Measurements from ENCODE around the gene KIF4B. TPM values are rescaled to one million over a fixed set of nuclear protein-coding genes. Genes with fewer than 3 reads are reported as not detected.
A peak's percentile ranks its signal among the peaks of the same experiment; 100 is the strongest.
"Not testable (repeated sequence)": the region's sequence is repeated elsewhere in the genome, so short reads cannot be mapped to it uniquely, and the experiment has no call there.

The KIF4B gene
- total RNA-seq, 3 donors from 2014 or later (not counting 1 experiment from before 2014, with no cell fraction given), result not detected

- 78% methylated on average over 11 of the region's 11 CpGs for WGBS (ENCODE audit: insufficient coverage)
- ATAC-seq, result no peak
- H3K27me3 ChIP-seq (ENCODE audit: control insufficient read depth, insufficient read depth, low read length), result no peaks in the 10 kb centered on the region
- H3K36me3 ChIP-seq (ENCODE audit: control insufficient read depth, insufficient read depth, low read length), result no peaks in the 10 kb centered on the region
- no peak overlapping the region for H3K4me3 ChIP-seq (ENCODE audit: low read length)
- H3K36me3 Mint-ChIP-seq, result no peaks in the 10 kb centered on the region
- H3K27ac Mint-ChIP-seq, result no peak overlapping the region
- H3K27me3 Mint-ChIP-seq (ENCODE audit: low read depth in 2 of 2), result peaks cover 8 to 12% of the 10 kb centered on the region in 2 donors
- H3K4me1 Mint-ChIP-seq, result no peaks in the 10 kb centered on the region
- H3K9me3 ChIP-seq (ENCODE audit: control insufficient read depth, insufficient read depth, low read length), result no peaks in the 10 kb centered on the region
- intact Hi-C loops (cut with micrococcal nuclease), result no loop called here
- H3K4me1 ChIP-seq (ENCODE audit: control insufficient read depth, insufficient read depth, low read length), result no peaks in the 10 kb centered on the region
- no peak for TF ChIP-seq CTCF (IDR thresholded peaks at IDR 0.05)
- H3K4me3 Mint-ChIP-seq, result no peak overlapping the region
- H3K9me3 Mint-ChIP-seq, result no peaks in the 10 kb centered on the region
- DNase-seq, result peak in 1 of 2 donors; percentile 26
- H3K27ac ChIP-seq (ENCODE audit: low read length), result no peak overlapping the region
Measured at GRCh38 chr5:155004138-155004744, 9.3 kb upstream of the KIF4B start.

GRCh38 chr5:155006265-155006664 lies 7.3 kb upstream of the KIF4B start:
- H3K27me3 ChIP-seq (ENCODE audit: control insufficient read depth, insufficient read depth, low read length); H3K4me3 ChIP-seq (ENCODE audit: low read length); H3K9me3 ChIP-seq (ENCODE audit: control insufficient read depth, insufficient read depth, low read length); H3K4me1 Mint-ChIP-seq; H3K9me3 Mint-ChIP-seq; ATAC-seq; H3K27me3 Mint-ChIP-seq (ENCODE audit: low read depth in 2 of 2); H3K36me3 Mint-ChIP-seq; DNase-seq; intact Hi-C loops (cut with micrococcal nuclease); H3K27ac Mint-ChIP-seq; H3K4me3 Mint-ChIP-seq; H3K4me1 ChIP-seq (ENCODE audit: control insufficient read depth, insufficient read depth, low read length); H3K27ac ChIP-seq (ENCODE audit: low read length); H3K36me3 ChIP-seq (ENCODE audit: control insufficient read depth, insufficient read depth, low read length): not testable (repeated sequence)
- WGBS (ENCODE audit: insufficient coverage), result 83% methylated on average over 1 of the region's 1 CpG

- H3K9me3 Mint-ChIP-seq, result no peaks in the 10 kb centered on the region
- Histone ChIP-seq H3K36me3 (ENCODE audit: control insufficient read depth, insufficient read depth, low read length) (no peaks in the 10 kb centered on the region), H3K9me3 (ENCODE audit: control insufficient read depth, insufficient read depth, low read length) (no peaks in the 10 kb centered on the region), H3K27me3 (ENCODE audit: control insufficient read depth, insufficient read depth, low read length) (no peaks in the 10 kb centered on the region), H3K4me1 (ENCODE audit: control insufficient read depth, insufficient read depth, low read length) (no peaks in the 10 kb centered on the region), H3K4me3 (ENCODE audit: low read length) (no peak overlapping the region), H3K27ac (ENCODE audit: low read length) (no peak overlapping the region)
- 93% methylated on average over 1 of the region's 3 CpGs for WGBS (ENCODE audit: insufficient coverage)
- H3K4me3 Mint-ChIP-seq, result no peak overlapping the region
- H3K36me3 Mint-ChIP-seq, result no peaks in the 10 kb centered on the region
- intact Hi-C loops (cut with micrococcal nuclease), result no loop called here
- no peak overlapping the region for H3K27ac Mint-ChIP-seq
- peaks cover 12 to 30% of the 10 kb centered on the region in 2 donors for H3K27me3 Mint-ChIP-seq (ENCODE audit: low read depth in 2 of 2)
- no peaks in the 10 kb centered on the region for H3K4me1 Mint-ChIP-seq
- ATAC-seq (no peak), DNase-seq (no peak)
- TF ChIP-seq CTCF (IDR thresholded peaks at IDR 0.05), result no peak
Measured at GRCh38 chr5:155008669-155009068, 4.9 kb upstream of the KIF4B start.

GRCh38 chr5:155010881-155011280 lies 2.7 kb upstream of the KIF4B start:
- H3K27me3 Mint-ChIP-seq (ENCODE audit: low read depth in 2 of 2), result peaks cover 16 to 48% of the 10 kb centered on the region in 2 donors
- H3K4me3 ChIP-seq (ENCODE audit: low read length), result no peak overlapping the region
- no peak overlapping the region for H3K4me3 Mint-ChIP-seq

More at GRCh38 chr5:155010881-155011280, 2.7 kb upstream of the KIF4B start:
- Mint-ChIP-seq H3K36me3 (no peaks in the 10 kb centered on the region), H3K9me3 (no peaks in the 10 kb centered on the region), H3K27ac (no peak overlapping the region), H3K4me1 (no peaks in the 10 kb centered on the region)
- intact Hi-C loops (cut with micrococcal nuclease), result no loop called here
- ATAC-seq, result no peak
- TF ChIP-seq CTCF (IDR thresholded peaks at IDR 0.05), result no peak
- no peak for DNase-seq
- no peaks in the 10 kb centered on the region for H3K9me3 ChIP-seq (ENCODE audit: control insufficient read depth, insufficient read depth, low read length)
- no peaks in the 10 kb centered on the region for H3K36me3 ChIP-seq (ENCODE audit: control insufficient read depth, insufficient read depth, low read length)
- no peak overlapping the region for H3K27ac ChIP-seq (ENCODE audit: low read length)
- no peaks in the 10 kb centered on the region for H3K4me1 ChIP-seq (ENCODE audit: control insufficient read depth, insufficient read depth, low read length)
- H3K27me3 ChIP-seq (ENCODE audit: control insufficient read depth, insufficient read depth, low read length), result no peaks in the 10 kb centered on the region
- WGBS (ENCODE audit: insufficient coverage), result 92% methylated on average over 3 of the region's 3 CpGs
